IMR-90 (cell line): Measurements from ENCODE around the gene NUP205. TPM values are rescaled to one million over a fixed set of nuclear protein-coding genes. Genes with fewer than 3 reads are reported as not detected.

ENCODE experiments used
- microRNA-seq, 2 experiments: library from miRNA; stranded (forward) in 1 of 2; unstranded in 1 of 2; fragments of 10-50 nt in 1 of 2; fragments of <30 nt in 1 of 2; gene quantifications in 1 of 2; microRNA quantifications in 1 of 2; one replicate each; pipeline versions ENCODE3 to v1.1.0; 2013 to 2020; ENCODE audit not compliant: insufficient read depth in 1 of 2, insufficient read length in 1 of 2, unreplicated experiment in 1 of 2
- polyA plus RNA-seq, 3 experiments: library from polyadenylated mRNA; depleted of rRNA; stranded (reverse); fragments of >200 nt; gene quantifications; 2 replicates each; pipeline ENCODE4 v1.2.3, GENCODE V29; 2012; ENCODE audit warnings: low replicate concordance in 1 of 3
- small RNA-seq, 5 experiments: library from RNA; depleted of rRNA; stranded (forward); fragments of <200 nt; gene quantifications; one replicate each; pipeline ENCODE3, GENCODE V24; 2012
- total RNA-seq: library from RNA; depleted of rRNA; stranded (reverse); fragments of >200 nt; gene quantifications from 2 replicates; pipeline ENCODE4 v1.2.3, GENCODE V29; 2012; rRNA removed

NUP205 gene
- total and polyA plus RNA-seq, 2 of the 4 experiments (the other 2 are of a cell fraction), result 29.5 to 84.6 TPM

Small RNA genes lying within 50 kb of the gene (microRNA-seq; reads per million reads assigned to microRNA genes)
- gene RNU6-1154P (ENCODE audit: insufficient read depth, insufficient read length), result not detected

Small RNA genes lying within 50 kb of the gene (small RNA-seq; reads per million reads assigned to genes)
- gene RNU6-1154P, result 0 to 0.60 (median 0.16) reads per million in 5 experiments

Other genes with a start within 250 kb of the NUP205 start
- 8.1 and 10.0 TPM in 2 replicates for gene CNOT4, start 47.8 kb upstream of the NUP205 start, total RNA-seq
- gene CNOT4, start 47.8 kb upstream of the NUP205 start, polyA plus RNA-seq (2012; rRNA removed), result 7.0 and 7.3 TPM in 2 replicates
- 6.1 and 11.9 TPM in 2 replicates for gene STMP1, start 104.6 kb downstream of the NUP205 start, total RNA-seq
- 22.5 and 28.3 TPM in 2 replicates for gene STMP1, start 104.6 kb downstream of the NUP205 start, polyA plus RNA-seq (2012; rRNA removed)
- 0.56 TPM in 1 of 2 replicates, not detected in the other for gene SLC13A4, start 170.3 kb downstream of the NUP205 start, total RNA-seq
- 0.10 TPM in 1 of 2 replicates, not detected in the other for gene SLC13A4, start 170.3 kb downstream of the NUP205 start, polyA plus RNA-seq (2012; rRNA removed)
- gene FAM180A, start 190.9 kb downstream of the NUP205 start, total RNA-seq, result 1.3 and 1.4 TPM in 2 replicates
- 2.0 and 2.2 TPM in 2 replicates for gene FAM180A, start 190.9 kb downstream of the NUP205 start, polyA plus RNA-seq (2012; rRNA removed)